OCI-LY7 (cell line): ENCODE data around the gene ELOVL5. TPM values are rescaled to one million over a fixed set of nuclear protein-coding genes. Genes with fewer than 3 reads are reported as not detected.

ENCODE experiments used
- BruUV-seq: library from RNA; stranded (reverse); fragments of 400-500 nt; replicated peaks from 2 replicates; lab custom pipeline; 2021; lab: Mats Ljungman, UMichigan
- CTCF ChIA-PET: fragments of 300-600 bp; sonication (Branson Sonifier 250); formaldehyde crosslinking; loops from one replicate; lab custom pipeline; 2022; ENCODE audit warnings: antibody characterized with exemption; ENCODE audit not compliant: unreplicated experiment; lab: Charles Lee
- POLR2A ChIA-PET: fragments of 300-600 bp; sonication (Branson Sonifier 250); formaldehyde crosslinking; loops from one replicate; lab custom pipeline; 2022; ENCODE audit warnings: antibody characterized with exemption; lab: Charles Lee
- DNase-seq: peaks from one replicate; pipeline ENCODE4 v3.0.0-alpha.2; 2015; ENCODE audit warnings: low spot score
- H2AFZ ChIP-seq: fragments of 200-600 bp; sonication (generic), shearing (Covaris generic); 2 replicates; pipeline ENCODE4 v1.6.1; 2014; ENCODE audit warnings: mild to moderate bottlenecking, antibody characterized with exemption, low read length, moderate library complexity
- H3K27ac ChIP-seq: fragments of 200-600 bp; sonication (generic); 2 replicates; pipeline ENCODE4 v1.5.1; 2014; ENCODE audit warnings: mixed run types, low read depth, mild to moderate bottlenecking, moderate library complexity, low read length, inconsistent platforms; ENCODE audit not compliant: poor library complexity, severe bottlenecking
- H3K36me3 ChIP-seq: fragments of 200-600 bp; sonication (generic); 2 replicates; pipeline ENCODE4 v1.6.1; 2014; ENCODE audit warnings: mild to moderate bottlenecking, antibody characterized with exemption, low read length, moderate library complexity, mixed read lengths; ENCODE audit not compliant: insufficient read depth
- H3K4me1 ChIP-seq: fragments of 200-600 bp; sonication (generic); 2 replicates; pipeline ENCODE4 v1.5.1; 2014; ENCODE audit warnings: mild to moderate bottlenecking, low read length; ENCODE audit not compliant: insufficient read depth, poor library complexity, severe bottlenecking
- H3K4me2 ChIP-seq: fragments of 200-600 bp; sonication (generic); 2 replicates; pipeline ENCODE4 v1.6.1; 2014; ENCODE audit warnings: mild to moderate bottlenecking, low read length
- H3K4me3 ChIP-seq: fragments of 200-600 bp; sonication (generic); 2 replicates; pipeline ENCODE4 v1.5.1; 2014; ENCODE audit warnings: mild to moderate bottlenecking, low read depth, low read length; ENCODE audit not compliant: poor library complexity, severe bottlenecking
- H3K79me2 ChIP-seq: fragments of 200-600 bp; sonication (generic); 2 replicates; pipeline ENCODE4 v1.6.1; 2016; ENCODE audit warnings: low read depth, mild to moderate bottlenecking, low read length, moderate library complexity, mixed read lengths; ENCODE audit not compliant: insufficient read depth
- H3K9me2 ChIP-seq: fragments of 200-600 bp; sonication (generic); 2 replicates; pipeline ENCODE4 v1.6.1; 2016; ENCODE audit warnings: mild to moderate bottlenecking, low read length, mixed read lengths; ENCODE audit not compliant: insufficient read depth
- H3K9me3 ChIP-seq: fragments of 200-600 bp; sonication (generic); 2 replicates; pipeline ENCODE4 v1.6.1; 2014; ENCODE audit warnings: mild to moderate bottlenecking, mixed run types, low read length, mixed read lengths
- H4K20me1 ChIP-seq: fragments of 200-600 bp; sonication (generic); 2 replicates; pipeline ENCODE4 v1.6.1; 2014; ENCODE audit warnings: mild to moderate bottlenecking, antibody characterized with exemption, low read length, moderate library complexity, mixed read lengths; ENCODE audit not compliant: insufficient read depth
- EZH2phosphoT487 ChIP-seq: fragments of 200-600 bp; sonication (generic); IDR thresholded peaks from 2 replicates; pipeline ENCODE4 v1.6.1; 2018; ENCODE audit warnings: low read depth, borderline replicate concordance, mild to moderate bottlenecking, mixed run types, antibody characterized with exemption, low read length, moderate library complexity, mixed read lengths
- intact Hi-C: fragments of 100-400 bp; cut with micrococcal nuclease; formaldehyde crosslinking; loops from one replicate; pipeline ENCODE4 v1.10.0; 2022; ENCODE audit not compliant: unreplicated experiment
- total RNA-seq, 2 experiments: library from RNA; depleted of rRNA in 1 of 2; stranded (reverse); fragments of >200 nt in 1 of 2; shearing (Covaris generic) in 1 of 2; gene quantifications; 2 replicates each; pipeline ENCODE4 v1.2.3, GENCODE V29; 2014 to 2022
- TF ChIP-seq, protein P1 (sequence below): fragments of 200-600 bp; sonication (generic); conservative IDR thresholded peaks from 2 replicates; pipeline ENCODE4 v1.5.1; 2014; ENCODE audit warnings: mild to moderate bottlenecking, antibody characterized with exemption, low read length, moderate library complexity, mixed read lengths

ELOVL5 gene
- total RNA-seq, 2 experiments from 2014 or later, result 66.8 to 97.1 TPM

DNA sequence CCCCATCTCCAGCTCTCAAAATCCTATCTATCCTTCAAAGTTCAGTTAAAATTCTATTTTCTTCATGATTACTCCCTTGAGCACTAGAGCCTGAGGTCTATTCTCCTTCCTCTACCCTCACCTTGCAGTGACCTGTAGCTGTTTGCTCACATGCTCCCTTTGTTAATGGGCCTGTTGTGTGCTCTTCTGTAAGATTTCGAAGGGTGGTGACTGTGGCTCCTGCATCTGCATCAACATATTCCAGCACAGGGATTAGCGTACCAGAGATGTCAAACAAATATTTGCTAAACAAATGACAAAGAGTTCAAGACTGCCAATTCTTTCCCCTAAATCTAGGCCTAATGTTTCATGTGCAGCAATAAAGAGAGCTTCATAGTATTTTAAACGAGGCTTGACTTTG lies 69.5 kb downstream of the ELOVL5 start:
- H3K4me2 ChIP-seq, result no peak overlapping the region
- H3K36me3 ChIP-seq, result peaks cover 92% of the 10 kb centered on the region
- H3K9me3 ChIP-seq, result no peaks in the 10 kb centered on the region
- H2AFZ ChIP-seq, result no peak overlapping the region
- no peaks in the 10 kb centered on the region for H4K20me1 ChIP-seq
- DNase-seq, result no peak
- no peak overlapping the region for H3K27ac ChIP-seq
- H3K79me2 ChIP-seq, result peaks cover 10% of the 10 kb centered on the region; the same call in 1 of the 2 replicates
- H3K9me2 ChIP-seq, result no peaks in the 10 kb centered on the region
- POLR2A ChIA-PET, result interaction anchor here (0.6 to 1.9 kb wide), 4 partner anchors 9 to 29 kb away, joined by 3 to 6 read pairs (median 4); no protein-coding TSS in a partner anchor
- intact Hi-C loops, result no loop called here
- H3K4me1 ChIP-seq, result peaks cover 29% of the 10 kb centered on the region
- no TSS peak for BruUV-seq
- TF ChIP-seq EZH2phosphoT487, result no peak
- TF ChIP-seq, protein P1, sequence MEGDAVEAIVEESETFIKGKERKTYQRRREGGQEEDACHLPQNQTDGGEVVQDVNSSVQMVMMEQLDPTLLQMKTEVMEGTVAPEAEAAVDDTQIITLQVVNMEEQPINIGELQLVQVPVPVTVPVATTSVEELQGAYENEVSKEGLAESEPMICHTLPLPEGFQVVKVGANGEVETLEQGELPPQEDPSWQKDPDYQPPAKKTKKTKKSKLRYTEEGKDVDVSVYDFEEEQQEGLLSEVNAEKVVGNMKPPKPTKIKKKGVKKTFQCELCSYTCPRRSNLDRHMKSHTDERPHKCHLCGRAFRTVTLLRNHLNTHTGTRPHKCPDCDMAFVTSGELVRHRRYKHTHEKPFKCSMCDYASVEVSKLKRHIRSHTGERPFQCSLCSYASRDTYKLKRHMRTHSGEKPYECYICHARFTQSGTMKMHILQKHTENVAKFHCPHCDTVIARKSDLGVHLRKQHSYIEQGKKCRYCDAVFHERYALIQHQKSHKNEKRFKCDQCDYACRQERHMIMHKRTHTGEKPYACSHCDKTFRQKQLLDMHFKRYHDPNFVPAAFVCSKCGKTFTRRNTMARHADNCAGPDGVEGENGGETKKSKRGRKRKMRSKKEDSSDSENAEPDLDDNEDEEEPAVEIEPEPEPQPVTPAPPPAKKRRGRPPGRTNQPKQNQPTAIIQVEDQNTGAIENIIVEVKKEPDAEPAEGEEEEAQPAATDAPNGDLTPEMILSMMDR, result no peak
- no peak overlapping the region for H3K4me3 ChIP-seq
- CTCF ChIA-PET, result interaction anchor here (0.6 kb wide), 1 partner anchor 37 kb away, joined by 3 read pairs; no protein-coding TSS in a partner anchor

DNA sequence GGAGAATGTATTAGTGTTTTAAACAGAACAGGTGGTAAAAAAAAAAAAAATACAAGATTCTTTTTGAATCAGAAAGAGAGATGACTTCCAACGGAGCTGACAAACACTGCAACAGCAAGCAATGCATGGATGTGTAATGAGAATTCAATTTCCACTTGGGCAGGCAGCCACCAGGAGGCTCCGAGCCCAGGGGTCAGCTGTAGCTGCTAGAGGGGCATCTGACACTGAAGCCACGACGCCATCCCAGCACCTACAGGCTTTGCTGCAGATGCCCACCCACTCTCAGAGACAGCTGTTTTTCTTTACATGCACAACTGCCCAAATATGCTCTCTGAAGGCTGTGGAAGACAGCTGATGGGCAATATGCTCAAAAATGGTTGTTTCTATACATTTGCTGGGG lies 75.4 kb downstream of the ELOVL5 start:
- BruUV-seq, result no TSS peak
- CTCF ChIA-PET, result interaction anchor here (1.2 kb wide), 1 partner anchor 90 kb away, joined by 3 read pairs; no protein-coding TSS in a partner anchor
- DNase-seq, result no peak
- H2AFZ ChIP-seq, result no peak overlapping the region
- POLR2A ChIA-PET, result interaction anchor here (0.7 to 1.6 kb wide), 6 partner anchors 17 to 160 kb away, joined by 3 to 5 read pairs (median 3); no protein-coding TSS in a partner anchor
- H3K9me2 ChIP-seq, result no peaks in the 10 kb centered on the region
- H3K4me1 ChIP-seq, result no peaks in the 10 kb centered on the region
- intact Hi-C loops, result no loop called here
- H3K79me2 ChIP-seq, result no peaks in the 10 kb centered on the region
- no peak overlapping the region for H3K27ac ChIP-seq
- H3K4me3 ChIP-seq, result no peak overlapping the region
- TF ChIP-seq EZH2phosphoT487, result no peak
- TF ChIP-seq, protein P1, result 0 out of 2 replicates have a peak, but pooled peaks have one; percentile 15
- H3K4me2 ChIP-seq, result no peak overlapping the region
- no peaks in the 10 kb centered on the region for H4K20me1 ChIP-seq
- peaks cover 99% of the 10 kb centered on the region for H3K36me3 ChIP-seq
- H3K9me3 ChIP-seq, result no peaks in the 10 kb centered on the region

DNA sequence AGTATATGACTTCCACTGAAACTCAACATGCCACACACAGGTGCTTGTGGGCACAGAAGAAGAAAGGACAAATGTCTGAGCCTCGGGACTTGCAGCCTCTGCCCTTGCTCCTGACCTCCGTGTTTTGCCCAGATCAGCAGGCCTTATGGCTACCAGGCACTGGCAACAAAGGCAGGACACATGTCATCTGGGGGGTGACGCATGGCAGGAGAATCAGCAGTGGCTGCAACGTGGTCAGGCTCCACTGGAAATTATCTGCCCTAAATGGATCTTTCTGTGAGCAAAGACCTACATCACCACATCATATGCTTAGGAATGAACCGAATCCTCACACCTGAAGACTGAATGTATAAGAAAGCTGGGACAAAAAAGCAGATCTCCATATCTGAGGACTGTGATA lies 78.9 kb downstream of the ELOVL5 start:
- Histone ChIP-seq H3K4me3 (no peak overlapping the region), H3K36me3 (peaks cover 100% of the 10 kb centered on the region), H3K9me2 (no peaks in the 10 kb centered on the region), H3K4me2 (no peak overlapping the region), H3K79me2 (no peaks in the 10 kb centered on the region), H4K20me1 (no peaks in the 10 kb centered on the region), H3K4me1 (no peaks in the 10 kb centered on the region), H3K9me3 (no peaks in the 10 kb centered on the region), H3K27ac (no peak overlapping the region), H2AFZ (no peak overlapping the region)
- ChIA-PET CTCF (no interaction called here), POLR2A (interaction anchor here (0.6 to 1.4 kb wide), 3 partner anchors 9 to 686 kb away, joined by 3 to 5 read pairs (median 3); no protein-coding TSS in a partner anchor)
- DNase-seq, result no peak
- TF ChIP-seq, protein P1, result no peak
- no peak for TF ChIP-seq EZH2phosphoT487
- intact Hi-C loops, result no loop called here
- BruUV-seq, result no TSS peak
